M059J (cell line): Measurements from ENCODE around the gene SPCS3. TPM values are rescaled to one million over a fixed set of nuclear protein-coding genes. Genes with fewer than 3 reads are reported as not detected.
A peak's percentile ranks its signal among the peaks of the same experiment; 100 is the strongest.
"Not testable (repeated sequence)": the region's sequence is repeated elsewhere in the genome, so short reads cannot be mapped to it uniquely, and the experiment has no call there.

Experiments used
- DNase-seq: peaks from one replicate; pipeline ENCODE4 v3.0.0-alpha.2; 2012; ENCODE audit warnings: low read depth
- total RNA-seq: library from RNA; depleted of rRNA; stranded (reverse); fragments of >200 nt; shearing (Covaris generic); gene quantifications from 2 replicates; pipeline ENCODE4 v1.2.3, GENCODE V29; 2014

Gene SPCS3
- total RNA-seq, 1 experiment from 2014 or later = 67.2 TPM

DNA sequence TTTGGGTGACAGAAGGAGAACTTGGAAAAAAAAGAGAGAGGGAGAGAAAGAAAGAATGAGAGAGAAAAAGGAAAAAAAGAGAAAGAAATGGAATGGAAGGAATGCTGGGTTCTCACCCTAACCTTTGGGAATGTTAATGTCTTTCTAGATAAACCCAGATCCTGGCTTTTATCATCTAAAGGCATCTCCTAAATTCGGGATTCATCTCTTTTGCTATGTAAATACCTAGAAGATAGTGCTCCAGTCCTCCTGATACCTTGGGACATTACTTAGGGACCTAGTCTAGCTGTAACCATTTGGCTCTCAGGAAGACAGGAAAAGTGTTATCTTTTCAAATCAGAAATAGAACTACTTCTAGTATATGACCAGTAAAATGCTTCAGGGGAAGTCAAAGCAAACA is 15.8 kb upstream of the SPCS3 start:
- DNase-seq = no peak

DNA sequence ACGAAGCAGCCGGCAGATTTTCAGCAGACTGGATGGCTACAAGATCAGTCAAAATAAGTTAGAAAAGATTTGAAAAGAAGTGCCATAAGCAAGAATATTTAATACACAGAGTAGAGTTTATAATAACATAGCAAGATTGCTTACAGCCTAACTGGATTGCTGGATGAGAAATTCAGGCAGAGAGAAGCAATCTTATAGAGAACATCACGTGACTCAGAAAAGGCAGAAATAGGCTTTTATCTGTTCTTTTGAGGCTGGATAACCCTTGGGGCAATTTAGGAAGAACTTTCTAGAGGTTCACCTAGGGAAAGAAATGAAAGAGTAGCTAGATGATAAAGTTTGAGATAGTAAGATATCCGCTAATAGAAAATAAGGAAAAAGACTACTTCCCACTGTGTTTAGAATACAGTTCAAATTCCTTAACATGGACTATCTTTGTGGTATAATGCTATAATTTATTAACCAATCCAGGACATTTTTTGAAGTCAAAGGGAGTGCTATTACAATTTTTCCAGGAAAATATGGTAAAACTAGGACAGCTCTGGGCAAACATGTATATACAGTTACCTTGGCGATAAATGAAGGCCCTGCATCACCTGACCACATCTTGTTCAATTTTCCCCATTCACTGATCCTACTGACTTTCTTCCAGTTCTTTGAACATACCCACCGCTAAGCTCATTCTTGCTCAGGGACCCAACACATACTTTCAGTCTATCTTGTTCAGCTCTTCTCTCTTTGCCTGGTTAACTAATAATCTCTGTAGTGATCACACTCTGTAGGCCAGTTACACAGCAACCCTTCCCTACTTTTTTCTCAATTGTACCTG is 12.7 kb upstream of the SPCS3 start:
- DNase-seq = no peak

DNA sequence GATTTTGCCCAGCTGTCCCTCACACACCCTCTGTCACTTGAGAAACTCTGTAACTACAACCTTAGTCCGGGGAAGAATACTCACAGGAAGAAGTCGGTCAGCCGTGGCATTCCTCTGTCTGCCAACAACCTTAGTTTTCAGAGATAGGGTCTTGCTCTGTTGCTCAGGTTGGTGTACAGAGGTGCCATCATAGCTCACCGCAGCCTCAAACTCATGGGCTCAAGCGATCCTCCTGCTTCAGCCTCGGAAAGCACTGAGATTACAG is 12.2 kb upstream of the SPCS3 start:
- no peak for DNase-seq

DNA sequence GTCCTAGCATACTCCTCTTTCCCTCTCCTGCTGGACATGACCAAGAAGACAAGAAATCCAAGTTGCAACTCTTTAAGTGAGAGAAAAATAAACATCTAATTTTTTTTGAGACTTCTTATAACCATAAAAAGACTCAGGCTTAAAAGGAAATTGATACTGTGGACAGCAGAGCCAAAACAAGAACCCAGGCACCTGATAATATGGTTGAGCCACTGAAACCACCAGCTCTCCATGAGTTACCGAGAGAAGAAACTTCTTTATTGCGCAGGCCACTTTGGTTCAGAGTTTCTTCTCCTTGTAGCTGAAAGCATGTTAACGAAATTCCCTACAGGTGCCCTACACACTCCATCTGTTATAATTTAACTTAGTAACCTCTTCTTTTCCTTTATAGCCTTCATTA is 11.3 kb upstream of the SPCS3 start:
- DNase-seq = no peak

- no peak for DNase-seq
These were observed 10.7 kb upstream of the SPCS3 start for GRCh38 chr4:176309046-176309445.

- peak; percentile 14 for DNase-seq
These were observed 10.0 kb upstream of the SPCS3 start for GRCh38 chr4:176309772-176310171.

GRCh38 chr4:176313596-176314336 is 6.0 kb upstream of the SPCS3 start:
- no peak for DNase-seq

DNA sequence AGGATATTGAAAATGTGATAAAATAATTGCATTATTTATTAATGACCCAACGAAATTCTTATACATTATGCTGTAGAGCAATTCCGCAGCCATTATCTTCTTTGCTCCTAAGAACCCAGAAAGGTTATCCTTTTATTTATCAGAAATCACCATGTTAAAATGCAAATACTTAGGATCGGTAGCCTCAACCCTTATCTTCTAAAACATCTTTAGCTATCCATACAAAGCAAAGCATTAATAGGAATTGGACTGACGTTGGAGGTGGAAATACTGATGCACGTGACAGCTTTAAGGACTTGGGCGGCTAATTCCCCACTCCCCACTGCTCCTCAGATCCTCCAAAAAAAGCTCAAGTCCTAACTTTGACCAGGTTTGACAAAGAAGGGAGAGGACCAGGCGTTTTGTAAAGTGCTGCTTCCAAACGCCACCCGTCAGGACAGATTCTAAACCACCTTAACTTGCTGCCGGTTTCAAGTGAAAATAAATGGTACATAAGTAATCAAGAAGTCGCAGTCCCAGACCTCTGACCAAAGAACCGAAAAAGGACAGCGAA is 539 bp upstream of the SPCS3 start:
- DNase-seq = no peak

DNA sequence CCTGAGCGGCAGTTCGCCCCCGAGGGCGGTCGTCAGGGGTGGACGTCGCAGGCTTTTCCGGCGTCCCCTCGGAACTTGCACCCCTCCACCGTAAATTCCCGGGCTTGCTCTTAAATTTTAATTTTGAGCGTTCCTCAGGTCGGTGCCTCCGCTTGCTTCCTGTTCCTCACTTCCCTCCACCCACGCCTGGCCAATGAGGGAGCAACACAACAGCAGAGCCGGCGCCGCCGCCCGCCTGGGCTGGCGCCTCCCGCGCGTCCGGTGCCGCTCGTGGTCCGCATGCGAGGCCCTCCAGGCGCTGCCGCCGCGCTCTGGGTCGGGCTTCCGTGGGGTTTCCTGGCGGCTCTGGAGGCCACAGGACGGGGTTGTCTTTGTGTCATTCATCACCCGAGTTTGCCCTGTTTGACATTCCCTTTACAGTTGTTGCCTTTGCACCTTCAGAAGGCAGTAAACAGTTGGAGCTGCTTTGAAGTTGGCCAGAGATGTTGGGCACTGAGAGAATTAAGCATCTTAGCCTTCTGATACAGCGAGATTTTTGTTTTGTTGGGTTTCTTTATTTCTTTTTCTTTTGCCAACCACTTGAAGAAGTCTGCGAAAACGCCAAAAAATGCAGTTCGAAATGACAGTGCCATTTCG is 692 bp downstream of the SPCS3 start:
- peak; percentile 83 for DNase-seq

DNA sequence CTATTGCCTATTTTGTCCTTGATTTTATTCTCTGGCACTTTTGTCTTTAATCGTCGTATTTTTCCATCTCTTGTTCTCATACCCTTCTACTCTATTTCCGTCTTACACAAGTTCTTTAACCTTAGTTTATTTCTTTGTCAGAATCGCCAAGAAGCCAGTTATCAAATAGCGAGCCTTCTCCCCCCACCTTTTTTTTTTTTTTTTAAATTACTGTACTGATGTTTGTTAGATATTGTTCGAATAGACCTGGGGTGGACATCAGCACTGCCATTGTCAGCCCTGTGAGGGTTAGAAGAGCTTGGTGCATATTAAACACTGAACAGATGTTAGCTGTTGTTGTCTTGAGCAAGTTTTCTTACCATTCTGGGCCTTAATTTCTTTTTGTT is 1.2 kb downstream of the SPCS3 start:
- DNase-seq = peak; percentile 8

DNA sequence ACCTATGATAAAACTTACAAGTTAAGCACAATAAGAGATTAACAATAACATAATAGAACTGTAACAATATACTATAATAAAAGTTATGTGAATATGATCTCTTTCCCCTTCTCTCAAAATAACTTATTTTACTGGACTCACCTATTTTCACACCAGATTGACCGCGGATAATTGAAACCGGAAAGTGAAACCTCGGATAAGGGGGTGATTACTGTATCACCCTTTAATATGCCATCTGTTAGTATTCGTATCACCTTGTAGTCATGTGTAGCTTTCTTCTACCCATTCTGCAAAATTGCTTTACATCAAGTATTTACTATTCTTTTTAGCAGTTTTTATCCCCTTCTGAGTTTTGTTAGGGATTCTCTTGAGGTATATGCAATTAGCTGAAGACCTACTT is 1.8 kb downstream of the SPCS3 start:
- DNase-seq = no peak

GRCh38 chr4:176323511-176324160 is 3.9 kb downstream of the SPCS3 start:
- no peak for DNase-seq

DNA sequence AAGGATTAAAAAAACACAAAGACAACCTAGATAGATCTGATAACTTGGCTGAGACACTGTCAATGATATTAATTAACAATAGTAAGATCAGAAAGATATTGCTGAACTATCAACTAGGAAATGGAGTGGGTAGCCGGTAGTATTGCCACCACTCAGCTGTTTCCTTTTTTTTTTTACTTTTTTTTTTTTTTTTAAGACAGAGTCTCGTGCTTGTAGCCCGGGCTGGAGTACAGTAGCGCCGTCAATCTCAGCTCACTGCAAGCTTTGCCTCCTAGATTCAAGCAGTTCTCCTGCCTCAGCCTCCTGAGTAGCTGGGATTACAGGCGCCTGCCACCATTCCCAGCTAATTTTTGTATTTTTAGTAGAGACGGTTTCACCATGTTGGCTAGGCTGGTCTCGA is 5.1 kb downstream of the SPCS3 start:
- not testable (repeated sequence) for DNase-seq

DNA sequence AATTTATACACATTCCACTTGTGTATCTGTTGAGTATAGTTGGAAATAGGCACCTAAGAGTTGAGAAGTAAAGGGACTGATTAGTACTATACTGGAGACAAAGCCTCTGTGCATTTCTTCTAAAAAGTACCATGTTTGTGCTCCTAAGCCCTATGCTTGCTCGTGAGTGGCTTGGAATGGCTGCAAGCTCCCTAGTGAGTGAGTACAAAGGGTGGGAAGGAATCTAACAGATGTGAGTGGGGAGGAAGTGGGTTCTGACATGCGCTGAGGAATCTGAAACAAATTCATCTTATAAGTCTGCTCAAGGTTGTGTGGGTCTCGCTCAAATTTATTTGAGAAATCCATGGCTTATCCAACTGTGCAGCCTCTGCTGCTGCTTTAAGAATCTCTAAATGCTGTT is 13.3 kb downstream of the SPCS3 start:
- no peak for DNase-seq

DNA sequence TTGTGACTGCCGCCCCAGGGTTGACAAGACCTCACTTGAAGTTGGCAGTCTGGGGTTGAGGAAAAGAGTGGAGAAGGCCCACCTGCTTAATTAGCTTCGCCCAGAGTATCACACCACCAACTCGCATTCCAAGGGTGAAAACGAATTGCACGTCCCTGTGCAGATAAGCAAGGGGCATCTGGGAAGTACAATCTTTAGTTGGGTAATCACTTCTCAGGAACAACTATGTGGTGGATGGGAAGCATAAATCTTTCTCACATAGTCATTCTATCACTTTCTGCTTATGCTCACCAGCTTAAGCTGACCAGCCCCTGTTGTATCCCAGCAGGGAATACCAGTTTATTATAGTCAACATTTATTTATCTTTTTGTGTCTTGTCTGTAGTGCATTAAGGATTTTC is 14.3 kb downstream of the SPCS3 start:
- DNase-seq = no peak

DNA sequence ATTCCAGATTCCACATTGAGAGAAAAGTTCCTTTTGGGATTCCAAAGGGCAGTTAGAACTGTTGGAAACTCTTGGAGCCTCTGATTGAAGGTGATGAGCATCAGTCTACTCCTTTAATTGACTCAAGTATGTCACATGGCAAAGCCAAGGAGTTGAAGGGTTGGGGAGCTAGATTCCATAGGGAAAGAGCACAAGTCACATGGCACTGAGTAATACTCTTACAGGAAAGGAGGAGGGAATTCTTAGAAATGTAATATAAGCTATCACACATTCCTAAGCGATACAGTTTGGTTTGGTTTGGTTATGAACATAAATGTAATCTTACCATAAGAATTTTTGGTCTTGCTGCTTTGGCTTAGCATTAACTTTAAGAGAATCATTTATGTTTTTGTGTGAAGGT is 15.7 kb downstream of the SPCS3 start:
- DNase-seq = no peak

DNA sequence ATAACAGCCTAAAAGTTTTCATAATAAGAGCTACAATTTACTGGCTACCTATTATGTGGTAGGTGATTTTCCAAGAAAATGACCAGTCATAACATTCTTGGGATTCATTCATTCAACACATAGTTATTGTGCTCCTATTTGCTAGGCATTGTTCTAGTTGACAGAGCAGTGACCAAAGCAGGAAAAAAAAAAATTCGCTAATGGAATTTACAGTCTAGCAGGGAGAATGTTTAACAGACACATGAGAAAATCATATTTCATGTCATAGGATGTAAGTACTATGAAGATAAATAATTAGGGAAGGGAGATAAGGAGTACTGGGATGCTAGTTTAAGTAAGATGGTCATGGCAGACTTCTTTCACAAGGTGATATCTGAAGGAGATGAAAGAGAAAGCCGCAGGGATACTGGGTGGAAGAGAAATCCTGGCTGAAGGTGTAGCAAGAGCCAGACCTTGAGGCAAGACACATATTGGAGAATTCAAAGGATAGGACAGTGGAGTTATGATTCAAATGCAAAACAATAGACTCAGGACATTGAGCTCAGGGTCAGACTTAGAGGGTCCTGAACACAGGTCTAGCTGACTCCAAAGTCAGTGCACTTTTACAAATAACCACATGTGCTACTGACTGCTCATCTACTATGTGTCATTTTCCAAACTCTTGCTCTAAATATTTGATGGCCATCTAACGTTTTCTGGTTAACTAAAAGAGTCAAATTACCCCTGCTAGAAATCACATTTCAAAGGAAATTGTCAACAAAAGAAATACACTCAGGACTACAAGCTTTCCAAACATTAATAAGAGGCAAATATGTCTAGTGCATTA is 20.4 kb downstream of the SPCS3 start:
- peak; percentile 12 for DNase-seq

GRCh38 chr4:176340871-176341685 is 21.3 kb downstream of the SPCS3 start:
- DNase-seq = peak; percentile 42

GRCh38 chr4:176342384-176342783 is 22.6 kb downstream of the SPCS3 start:
- DNase-seq = no peak

DNA sequence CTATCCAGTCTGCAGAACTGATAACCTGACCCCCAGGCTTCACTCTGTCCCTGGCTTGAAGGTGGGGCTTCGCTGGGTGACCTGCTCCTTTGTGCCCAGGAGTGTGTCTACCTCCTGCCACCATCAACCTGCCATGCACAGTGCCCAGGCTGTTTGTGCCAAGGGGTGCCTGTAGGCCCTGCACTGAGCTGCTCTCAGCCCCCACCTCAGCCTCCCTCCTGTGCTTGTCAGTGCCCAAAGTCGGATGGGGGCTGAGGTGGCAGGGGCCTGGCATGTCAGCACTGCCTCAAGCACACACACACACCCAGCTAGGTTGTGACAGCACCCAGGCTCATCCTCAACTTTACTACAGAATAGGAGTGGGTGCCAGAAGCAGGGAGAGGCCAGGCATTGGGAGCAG is 23.5 kb downstream of the SPCS3 start:
- no peak for DNase-seq
